Lower lobe of right lung (tissue), 2 donors: ENCODE data around the gene CRTC1. TPM values are rescaled to one million over a fixed set of nuclear protein-coding genes. Genes with fewer than 3 reads are reported as not detected.
A peak's percentile ranks its signal among the peaks of the same experiment; 100 is the strongest.

Experiments
- ATAC-seq, 2 donors: fragments of 200-7000 bp; cut with Tn5 transposase; one replicate each; pipeline ENCODE4 v1.9.1; 2020 to 2022; ENCODE audit warnings: mild to moderate bottlenecking in 2 of 2, moderate library complexity in 2 of 2
- DNase-seq: peaks from one replicate; pipeline ENCODE4 v3.0.0-alpha.2; 2020
- H3K27ac ChIP-seq: fragments of 200-600 bp; one replicate; pipeline ENCODE4 v1.8.0; 2022
- H3K27me3 ChIP-seq: fragments of 200-600 bp; one replicate; pipeline ENCODE4 v1.8.0; 2022; ENCODE audit warnings: low read depth
- H3K36me3 ChIP-seq: fragments of 200-600 bp; one replicate; pipeline ENCODE4 v1.8.0; 2022; ENCODE audit warnings: mild to moderate bottlenecking
- H3K4me1 ChIP-seq: fragments of 200-600 bp; one replicate; pipeline ENCODE4 v1.8.0; 2022
- H3K4me3 ChIP-seq: fragments of 200-600 bp; one replicate; pipeline ENCODE4 v1.8.0; 2022; ENCODE audit warnings: mild to moderate bottlenecking
- H3K9me3 ChIP-seq: fragments of 200-600 bp; one replicate; pipeline ENCODE4 v1.8.0; 2022
- CTCF ChIP-seq: fragments of 200-600 bp; IDR thresholded peaks from one replicate; pipeline ENCODE4 v1.8.0; 2022; ENCODE audit warnings: antibody characterized with exemption, mild to moderate bottlenecking
- intact Hi-C: fragments of 100-400 bp; cut with DNase I; formaldehyde crosslinking; loops from one replicate; pipeline ENCODE4 v1.11.0; 2022
- total RNA-seq: library from RNA; stranded (reverse); fragmentation: NEBNext Ultra II Directional; extraction: Animal tissue kit (Norgen Biotek cat#: 25700); gene quantifications from one replicate; pipeline ENCODE4 v1.2.1, GENCODE V29; 2021
- donor health status: DM: no; HTN: yes; CAD: no; lungs with severe emphysema.

Gene CRTC1
- total RNA-seq, 1 donor from 2014 or later: 16.2 TPM

DNA sequence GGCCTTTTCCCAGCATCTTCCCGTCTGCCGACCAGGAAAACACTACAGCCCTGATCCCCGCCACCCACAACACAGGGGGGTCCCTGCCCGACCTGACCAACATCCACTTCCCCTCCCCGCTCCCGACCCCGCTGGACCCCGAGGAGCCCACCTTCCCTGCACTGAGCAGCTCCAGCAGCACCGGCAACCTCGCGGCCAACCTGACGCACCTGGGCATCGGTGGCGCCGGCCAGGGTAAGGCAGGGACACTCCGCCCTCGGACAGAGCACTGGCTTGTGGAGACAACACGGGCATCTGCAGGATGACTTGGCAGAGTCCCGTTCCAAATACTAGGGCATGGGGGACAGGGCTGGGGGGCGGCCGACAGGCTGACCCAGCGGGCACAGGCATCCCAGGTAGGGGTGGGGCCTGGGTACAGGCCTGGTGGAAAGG lies 76.5 kb downstream of the CRTC1 start:
- Histone ChIP-seq H3K9me3 (no peaks in the 10 kb centered on the region), H3K4me3 (no peak overlapping the region), H3K4me1 (peaks cover 34% of the 10 kb centered on the region), H3K27ac (no peak overlapping the region), H3K36me3 (peaks cover 8% of the 10 kb centered on the region), H3K27me3 (no peaks in the 10 kb centered on the region)
- intact Hi-C loops: no loop called here
- no peak for TF ChIP-seq CTCF
- ATAC-seq: no peak
- no peak for DNase-seq

GRCh38 chr19:18760440-18761383 lies 77.2 kb downstream of the CRTC1 start:
- Histone ChIP-seq H3K9me3 (no peaks in the 10 kb centered on the region), H3K4me1 (peaks cover 34% of the 10 kb centered on the region), H3K27me3 (no peaks in the 10 kb centered on the region), H3K4me3 (no peak overlapping the region), H3K36me3 (peaks cover 8% of the 10 kb centered on the region), H3K27ac (no peak overlapping the region)
- ATAC-seq: no peak
- DNase-seq: no peak
- TF ChIP-seq CTCF: no peak
- intact Hi-C loops: no loop called here

- no peak for ATAC-seq
- no peak for DNase-seq
- no peak for TF ChIP-seq CTCF
- H3K9me3 ChIP-seq: no peaks in the 10 kb centered on the region
- intact Hi-C loops: no loop called here
- H3K4me3 ChIP-seq: peak overlapping the region; percentile 17
- H3K36me3 ChIP-seq: peaks cover 6% of the 10 kb centered on the region
- H3K27me3 ChIP-seq: no peaks in the 10 kb centered on the region
- peaks cover 34% of the 10 kb centered on the region for H3K4me1 ChIP-seq
- peak overlapping the region; percentile 55 for H3K27ac ChIP-seq
These were observed 78.1 kb downstream of the CRTC1 start for GRCh38 chr19:18761531-18762110.

DNA sequence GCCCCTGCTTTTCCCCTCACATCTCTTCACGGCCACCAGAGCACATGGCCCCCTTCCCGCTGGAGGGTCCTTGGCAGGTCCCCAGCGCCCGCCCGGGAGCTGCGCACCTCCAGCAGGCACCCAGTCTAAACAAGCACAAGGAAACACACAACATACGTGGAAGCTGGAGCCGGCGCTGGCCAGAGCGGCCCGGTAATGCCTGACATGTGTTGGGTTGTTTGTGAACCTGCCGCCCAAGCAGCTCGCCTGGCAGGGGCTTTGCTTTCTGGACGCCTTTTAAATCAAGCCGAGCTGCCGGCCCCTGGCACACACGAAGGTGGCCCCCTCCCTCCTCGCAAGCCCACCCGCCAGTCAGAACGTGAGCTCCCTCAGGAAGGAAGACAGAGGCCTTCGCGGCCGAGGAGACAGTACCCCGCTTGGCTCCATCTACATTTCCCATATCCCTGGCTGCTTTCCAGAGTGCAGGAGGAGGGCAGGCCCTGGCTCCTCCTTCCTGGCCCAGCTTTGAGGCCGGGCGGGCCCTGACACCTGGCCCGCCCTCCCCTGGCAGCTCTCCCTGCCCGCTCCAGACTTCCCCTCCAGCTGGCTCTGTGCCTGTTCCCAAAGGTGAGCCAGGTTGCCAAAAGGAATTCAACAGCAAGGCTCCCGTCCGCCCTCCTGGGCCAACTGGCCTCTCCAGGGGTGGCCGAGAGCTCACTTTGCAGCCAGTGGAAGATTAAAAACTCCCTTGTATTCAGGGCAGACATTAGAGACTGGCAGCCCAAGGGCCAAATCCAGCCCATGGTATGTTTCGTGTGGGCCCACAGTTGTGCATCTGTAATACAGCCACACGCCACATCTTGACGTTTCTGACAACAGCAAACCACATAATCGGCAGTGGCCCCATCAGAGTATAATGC lies 78.9 kb downstream of the CRTC1 start:
- intact Hi-C loops: no loop called here
- ATAC-seq: peak; percentile 91 to 92
- H3K27me3 ChIP-seq: no peaks in the 10 kb centered on the region
- no peaks in the 10 kb centered on the region for H3K9me3 ChIP-seq
- peak overlapping the region; percentile 55 for H3K27ac ChIP-seq
- H3K36me3 ChIP-seq: no peaks in the 10 kb centered on the region
- H3K4me3 ChIP-seq: peak overlapping the region; percentile 17
- peaks cover 34% of the 10 kb centered on the region for H3K4me1 ChIP-seq
- DNase-seq: peak; percentile 92
- TF ChIP-seq CTCF: no peak
